Activated CD4-positive, alpha-beta T cell treated with anti-CD3 and anti-CD28 coated beads, Interleukin-2, Interleukin-6, amounts not matched to agents 100 ng/mL and 50 ng/mL, durations not matched to agents 16 hours and 8 hours (primary cell): ENCODE data around the gene SLC15A1.
"Not testable (repeated sequence)": the region's sequence is repeated elsewhere in the genome, so short reads cannot be mapped to it uniquely, and the experiment has no call there.

Source experiments
- DNase-seq: peaks from one replicate; pipeline ENCODE4 v3.0.0-alpha.2; 2020

SLC15A1 gene

DNA sequence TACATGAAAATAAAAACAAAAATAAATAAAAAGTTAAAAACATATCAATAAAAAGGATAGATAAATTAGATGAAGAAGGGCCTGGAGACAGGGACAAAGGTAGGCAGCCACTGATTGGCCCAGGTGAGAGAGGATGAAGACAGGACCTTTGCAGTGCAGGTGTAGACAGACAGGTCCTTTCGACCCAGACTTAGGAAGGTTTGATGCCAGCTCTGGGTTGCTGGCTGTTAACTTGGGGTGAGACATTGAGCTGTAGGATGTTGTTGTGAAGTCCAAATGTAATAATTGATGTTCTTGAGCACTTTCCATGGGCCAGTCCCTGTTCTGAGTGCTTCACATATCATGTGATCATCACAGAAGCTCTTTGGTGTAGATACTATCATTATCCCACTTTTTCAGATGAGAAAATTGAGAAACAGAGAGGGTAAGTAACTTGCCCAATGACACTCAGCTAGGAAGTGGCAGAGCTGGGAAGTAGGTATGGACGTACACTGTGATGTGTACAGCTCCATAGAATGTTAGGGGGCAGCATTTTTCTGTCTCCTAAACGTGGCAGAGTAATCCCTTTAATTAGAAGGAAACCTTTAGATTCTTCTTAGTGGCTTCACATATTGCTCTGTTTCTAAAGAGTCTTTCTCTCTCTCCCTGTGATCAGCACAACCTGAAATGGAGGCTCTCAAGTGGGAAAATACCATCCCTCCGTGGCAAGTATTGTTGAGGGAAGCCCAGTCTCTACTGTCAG is 99.6 kb downstream of the SLC15A1 start:
- DNase-seq: no peak

DNA sequence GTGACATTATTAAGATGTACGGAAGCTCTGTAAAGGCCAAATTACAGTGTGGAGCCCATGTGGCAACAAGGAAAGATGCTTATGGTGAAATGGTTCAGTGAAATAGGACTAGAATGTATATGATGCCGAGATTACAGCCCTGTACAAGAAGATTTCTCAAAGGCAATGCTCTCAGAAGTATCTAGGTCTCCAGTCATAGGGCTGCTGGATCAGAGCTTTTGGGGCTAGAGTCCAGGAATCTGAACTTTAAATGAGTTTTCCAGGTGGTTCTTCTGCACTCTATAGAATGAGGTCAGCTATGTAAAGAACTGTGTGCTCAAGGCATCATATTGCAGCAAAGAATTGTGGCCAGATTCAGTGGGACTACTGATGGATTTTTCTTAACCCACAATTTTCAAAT is 100.2 kb downstream of the SLC15A1 start:
- no peak for DNase-seq

DNA sequence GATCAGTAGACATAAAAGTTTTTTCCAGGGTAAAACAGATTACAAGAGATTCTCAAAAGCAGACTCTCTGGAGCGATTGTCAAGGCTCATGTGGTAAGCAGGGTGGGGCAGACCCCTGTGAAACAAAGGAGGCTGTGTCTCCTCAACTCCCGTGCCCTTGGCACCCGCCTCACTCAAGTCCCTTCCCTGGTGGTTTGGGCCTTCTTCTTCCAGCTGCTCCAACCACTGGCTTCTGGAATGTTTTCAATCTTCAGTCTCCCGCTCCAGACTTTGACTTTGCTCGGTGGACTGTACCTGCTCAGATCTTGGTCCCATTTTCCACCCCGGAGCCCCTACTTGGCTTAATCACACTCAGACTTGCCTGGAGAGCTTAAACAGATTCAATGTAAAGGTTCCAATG is 100.7 kb downstream of the SLC15A1 start:
- no peak for DNase-seq

DNA sequence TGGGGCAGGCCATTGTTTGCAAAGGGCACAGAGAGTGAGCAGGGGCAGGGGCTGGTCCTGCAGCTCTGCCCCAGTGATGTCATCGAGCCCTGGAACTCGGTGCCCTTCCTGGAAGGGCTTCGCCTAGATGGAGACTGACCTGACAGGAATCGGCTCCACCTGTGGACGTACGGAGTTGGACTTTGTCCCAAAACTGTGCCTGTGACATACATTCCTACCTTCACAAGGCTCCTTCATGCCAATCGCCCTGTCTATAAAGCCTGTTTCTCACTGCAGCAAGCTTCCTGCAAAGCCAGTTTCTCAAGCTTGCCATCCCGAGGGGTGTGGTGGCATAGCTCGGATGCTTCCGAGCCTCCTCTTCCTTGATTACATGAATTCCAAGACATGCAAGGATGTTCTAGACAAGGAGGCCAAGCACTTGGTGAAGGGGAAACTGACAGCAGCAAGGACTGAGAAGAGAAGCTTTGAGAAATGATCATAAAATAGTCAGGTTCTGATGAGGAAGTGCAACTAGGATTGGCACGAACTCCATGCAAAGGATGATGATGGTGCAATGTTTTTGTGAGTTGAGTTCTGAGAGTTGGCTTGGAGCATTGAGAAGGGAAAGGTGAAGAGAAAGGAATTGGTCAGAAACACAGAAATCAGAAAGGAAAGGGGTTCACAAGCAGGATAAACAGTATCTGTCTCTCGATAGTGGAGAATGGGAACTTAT is 101.9 kb downstream of the SLC15A1 start:
- no peak for DNase-seq

DNA sequence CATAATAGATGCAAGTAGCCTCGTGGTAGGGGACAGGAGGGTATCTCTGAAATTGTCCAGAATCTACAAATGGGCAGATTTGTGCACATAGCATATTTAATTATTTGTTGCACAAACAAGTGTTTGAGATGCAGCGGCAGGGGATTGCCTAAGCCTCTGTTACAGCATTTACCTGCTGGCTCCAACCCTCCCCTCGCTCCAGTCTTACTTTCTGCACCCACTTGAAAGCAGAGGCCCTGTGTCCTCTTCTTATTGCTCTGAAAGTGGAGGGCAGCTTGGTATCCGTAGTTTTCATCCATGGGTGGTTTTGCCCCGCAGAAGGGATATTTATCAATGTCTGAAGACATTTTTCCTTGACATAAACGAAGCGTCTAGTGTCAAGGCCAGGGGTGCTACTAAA is 102.6 kb downstream of the SLC15A1 start:
- DNase-seq: no peak

DNA sequence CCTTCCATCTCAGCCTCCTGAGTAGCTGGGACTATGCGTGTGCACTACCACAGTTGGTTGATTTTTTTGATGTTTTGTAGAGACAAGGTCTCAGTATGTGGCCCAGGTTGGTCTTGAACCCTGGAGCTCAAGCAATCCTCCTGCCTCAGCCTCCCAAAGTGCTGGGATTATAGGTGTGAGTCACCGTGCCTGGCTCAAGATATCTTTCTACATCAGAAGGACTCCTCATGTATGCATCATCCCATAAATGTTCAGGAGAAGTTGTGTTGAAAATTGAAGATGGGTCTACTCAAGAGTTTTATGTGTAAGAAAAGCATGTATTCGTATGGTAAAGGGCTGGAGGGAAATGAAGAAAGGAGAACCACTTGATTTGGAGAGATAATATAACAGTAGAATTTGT is 103.8 kb downstream of the SLC15A1 start:
- no peak for DNase-seq

DNA sequence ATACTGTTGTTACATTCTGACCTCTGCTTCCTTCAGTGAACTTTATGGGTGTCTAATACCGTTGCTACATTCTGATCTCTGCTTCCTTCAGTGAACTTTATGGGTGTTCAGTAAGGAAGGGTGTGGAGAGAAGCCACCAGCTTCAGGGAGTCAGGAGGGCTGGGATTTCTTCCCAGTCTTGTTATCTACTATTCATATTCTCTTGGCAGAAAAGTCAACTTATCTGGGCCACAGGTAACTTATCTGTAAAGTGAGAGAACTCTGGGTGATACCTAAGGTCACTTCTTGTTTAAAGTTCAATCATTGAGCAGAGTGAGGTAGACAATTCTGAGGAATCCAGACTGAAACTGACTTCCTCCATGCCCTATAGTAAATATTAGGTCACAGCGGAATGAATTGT is 104.3 kb downstream of the SLC15A1 start:
- DNase-seq: no peak

DNA sequence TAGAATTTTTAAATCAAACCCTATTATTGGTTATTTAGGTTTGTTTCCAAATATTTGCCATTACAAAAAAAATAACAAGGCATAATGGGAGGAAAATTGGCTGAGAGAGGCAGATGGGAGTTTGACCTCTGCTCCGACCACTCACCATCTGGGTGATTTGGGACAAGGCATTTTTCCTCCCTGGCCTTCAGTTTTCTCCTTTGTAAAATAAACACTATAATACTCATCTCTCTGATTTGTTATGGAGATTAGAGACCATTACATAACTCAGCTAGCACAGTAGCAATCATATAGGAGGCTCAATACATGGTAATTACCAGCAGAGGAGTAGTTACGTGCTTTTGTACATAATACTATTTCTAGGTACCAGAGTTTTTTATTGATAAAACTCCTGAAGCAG is 105.4 kb downstream of the SLC15A1 start:
- no peak for DNase-seq

DNA sequence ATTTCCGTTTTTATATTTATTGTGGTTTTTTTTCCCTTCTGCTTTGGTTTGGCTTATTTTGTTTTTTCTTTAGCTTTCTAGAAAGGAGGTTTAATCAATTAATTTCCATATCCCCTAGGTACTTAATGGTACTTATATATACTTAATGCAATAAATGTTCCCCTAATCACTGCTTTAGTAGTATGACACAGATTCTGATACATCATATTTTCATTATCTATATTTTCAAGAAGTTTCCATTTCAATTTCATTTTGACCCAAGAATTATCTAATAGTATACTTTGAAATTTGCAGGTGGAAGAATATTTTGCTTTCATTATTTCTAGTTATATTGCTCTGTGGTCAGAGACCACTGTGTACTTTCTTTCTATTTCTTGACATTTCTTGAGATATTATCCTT is 109.0 kb downstream of the SLC15A1 start:
- no peak for DNase-seq

DNA sequence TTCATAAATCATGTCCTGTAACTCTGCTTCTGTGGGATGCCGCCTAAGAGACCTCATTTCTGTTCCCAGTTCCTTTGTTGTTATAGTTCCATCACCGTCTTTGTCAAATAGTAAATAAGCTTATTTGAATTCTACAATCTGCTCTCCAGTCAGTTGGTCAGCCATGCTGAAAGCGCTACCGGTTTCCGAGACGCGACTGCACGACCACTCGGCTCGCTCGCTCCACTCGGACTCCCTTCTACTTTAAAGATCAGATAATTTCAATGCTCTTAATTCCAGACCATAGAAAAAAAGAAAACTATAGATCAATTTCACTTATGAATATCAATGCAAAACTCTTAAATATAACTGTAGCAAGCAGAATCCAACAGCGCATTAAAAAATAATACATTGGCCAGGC is 111.4 kb downstream of the SLC15A1 start:
- no peak for DNase-seq

DNA sequence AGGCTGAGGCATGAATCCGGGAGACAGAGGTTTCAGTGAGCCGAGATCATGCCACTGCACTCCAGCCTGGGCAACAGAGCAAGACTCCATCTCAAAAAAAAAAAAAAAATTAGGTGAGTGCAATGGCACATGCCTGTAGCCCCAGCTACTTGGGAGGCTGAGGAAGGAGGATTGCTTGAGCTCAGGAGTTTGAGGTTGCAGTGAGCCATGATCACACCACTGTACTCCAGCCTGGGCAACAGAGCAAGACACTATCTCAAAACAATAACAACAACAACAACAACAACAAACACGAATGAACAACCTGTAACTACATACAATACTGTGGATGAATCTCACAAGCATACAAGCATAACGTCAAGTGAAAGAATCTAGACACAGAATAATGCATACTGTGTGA is 112.7 kb downstream of the SLC15A1 start:
- not testable (repeated sequence) for DNase-seq

DNA sequence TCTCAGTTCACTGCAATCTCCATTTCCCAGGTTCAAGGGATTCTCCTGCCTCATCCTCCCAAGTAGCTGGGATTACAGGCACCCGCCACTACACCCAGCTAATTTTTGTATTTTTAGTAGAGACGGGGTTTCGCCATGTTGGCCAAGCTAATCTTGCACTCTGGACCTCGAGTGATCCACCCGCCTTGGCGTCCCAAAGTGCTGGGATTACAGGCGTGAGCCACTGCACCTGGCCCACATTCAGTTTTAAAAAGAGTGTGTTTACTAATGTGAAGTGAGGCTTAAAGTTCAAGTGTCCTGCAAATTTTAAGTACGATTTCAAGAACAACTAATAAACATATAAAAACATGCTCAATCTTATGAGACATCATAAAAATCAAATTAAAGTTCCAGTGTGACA is 114.1 kb downstream of the SLC15A1 start:
- not testable (repeated sequence) for DNase-seq
